Measurements from ENCODE around the gene PIK3CD. TPM values are rescaled to one million over a fixed set of nuclear protein-coding genes. Genes with fewer than 3 reads are reported as not detected.

Gene PIK3CD
- total RNA-seq, 1 donor, result 14.1 TPM

- H3K36me3 ChIP-seq (ENCODE audit: insufficient read depth, low read length), result peaks cover 49% of the 10 kb centered on the region
- TF ChIP-seq CTCF (IDR thresholded peaks at IDR 0.05; ENCODE audit: extremely low read depth, low read depth, low read length), result no peak
- no peaks in the 10 kb centered on the region for H3K4me1 ChIP-seq (ENCODE audit: insufficient read depth, low read length)
- H3K4me2 ChIP-seq (ENCODE audit: insufficient read depth, low read length), result no peak overlapping the region
- no peak for DNase-seq (ENCODE audit: insufficient read length, low spot score, missing footprints)
- H3K79me2 ChIP-seq (ENCODE audit: insufficient read depth, low read length), result no peaks in the 10 kb centered on the region
- H4K20me1 ChIP-seq (ENCODE audit: insufficient read depth, low read length), result no peaks in the 10 kb centered on the region
- no peak overlapping the region for H3K27ac ChIP-seq (ENCODE audit: low read depth, low read length)
- H3K27me3 ChIP-seq (ENCODE audit: insufficient read depth, low read length), result no peaks in the 10 kb centered on the region
- no peak overlapping the region for H3K4me3 ChIP-seq (ENCODE audit: insufficient read depth, low read length)
- H3K9me3 ChIP-seq (ENCODE audit: low read depth, low read length), result peaks cover 9% of the 10 kb centered on the region
- H2AFZ ChIP-seq (ENCODE audit: low read length), result no peak overlapping the region
Measured at GRCh38 chr1:9726905-9727595, 75.5 kb downstream of the PIK3CD start.

- H2AFZ ChIP-seq (ENCODE audit: low read length), result no peak overlapping the region
- H3K27me3 ChIP-seq (ENCODE audit: insufficient read depth, low read length), result no peaks in the 10 kb centered on the region
- no peak overlapping the region for H3K4me2 ChIP-seq (ENCODE audit: insufficient read depth, low read length)
- H3K4me3 ChIP-seq (ENCODE audit: insufficient read depth, low read length), result no peak overlapping the region
- peaks cover 1% of the 10 kb centered on the region for H3K9me3 ChIP-seq (ENCODE audit: low read depth, low read length)
- H4K20me1 ChIP-seq (ENCODE audit: insufficient read depth, low read length), result no peaks in the 10 kb centered on the region
- H3K36me3 ChIP-seq (ENCODE audit: insufficient read depth, low read length), result peaks cover 51% of the 10 kb centered on the region
- H3K4me1 ChIP-seq (ENCODE audit: insufficient read depth, low read length), result no peaks in the 10 kb centered on the region
- H3K27ac ChIP-seq (ENCODE audit: low read depth, low read length), result no peak overlapping the region
- peak; percentile 69 for DNase-seq (ENCODE audit: insufficient read length, low spot score, missing footprints)
- no peak for TF ChIP-seq CTCF (IDR thresholded peaks at IDR 0.05; ENCODE audit: extremely low read depth, low read depth, low read length)
- no peaks in the 10 kb centered on the region for H3K79me2 ChIP-seq (ENCODE audit: insufficient read depth, low read length)
Measured at GRCh38 chr1:9728451-9729295, 77.1 kb downstream of the PIK3CD start.

GRCh38 chr1:9729523-9729922 lies 78.0 kb downstream of the PIK3CD start:
- Histone ChIP-seq H3K4me1 (ENCODE audit: insufficient read depth, low read length) (no peaks in the 10 kb centered on the region), H3K9me3 (ENCODE audit: low read depth, low read length) (no peaks in the 10 kb centered on the region), H3K4me2 (ENCODE audit: insufficient read depth, low read length) (no peak overlapping the region), H3K4me3 (ENCODE audit: insufficient read depth, low read length) (no peak overlapping the region), H4K20me1 (ENCODE audit: insufficient read depth, low read length) (no peaks in the 10 kb centered on the region), H3K27ac (ENCODE audit: low read depth, low read length) (no peak overlapping the region), H2AFZ (ENCODE audit: low read length) (no peak overlapping the region), H3K79me2 (ENCODE audit: insufficient read depth, low read length) (no peaks in the 10 kb centered on the region), H3K36me3 (ENCODE audit: insufficient read depth, low read length) (peaks cover 50% of the 10 kb centered on the region), H3K27me3 (ENCODE audit: insufficient read depth, low read length) (no peaks in the 10 kb centered on the region)
- peak; percentile 79 for DNase-seq (ENCODE audit: insufficient read length, low spot score, missing footprints)
- TF ChIP-seq CTCF (IDR thresholded peaks at IDR 0.05; ENCODE audit: extremely low read depth, low read depth, low read length), result no peak

Measured in osteoblast (primary cell).